ENCODE results near the gene ENOSF1. TPM values are rescaled to one million over a fixed set of nuclear protein-coding genes. Genes with fewer than 3 reads are reported as not detected.
A peak's percentile ranks its signal among the peaks of the same experiment; 100 is the strongest.
"Not testable (repeated sequence)": the region's sequence is repeated elsewhere in the genome, so short reads cannot be mapped to it uniquely, and the experiment has no call there.

The ENOSF1 gene
- total RNA-seq (2014; rRNA removed; shearing (Covaris generic)), result 5.6 and 9.7 TPM in 2 replicates

DNA sequence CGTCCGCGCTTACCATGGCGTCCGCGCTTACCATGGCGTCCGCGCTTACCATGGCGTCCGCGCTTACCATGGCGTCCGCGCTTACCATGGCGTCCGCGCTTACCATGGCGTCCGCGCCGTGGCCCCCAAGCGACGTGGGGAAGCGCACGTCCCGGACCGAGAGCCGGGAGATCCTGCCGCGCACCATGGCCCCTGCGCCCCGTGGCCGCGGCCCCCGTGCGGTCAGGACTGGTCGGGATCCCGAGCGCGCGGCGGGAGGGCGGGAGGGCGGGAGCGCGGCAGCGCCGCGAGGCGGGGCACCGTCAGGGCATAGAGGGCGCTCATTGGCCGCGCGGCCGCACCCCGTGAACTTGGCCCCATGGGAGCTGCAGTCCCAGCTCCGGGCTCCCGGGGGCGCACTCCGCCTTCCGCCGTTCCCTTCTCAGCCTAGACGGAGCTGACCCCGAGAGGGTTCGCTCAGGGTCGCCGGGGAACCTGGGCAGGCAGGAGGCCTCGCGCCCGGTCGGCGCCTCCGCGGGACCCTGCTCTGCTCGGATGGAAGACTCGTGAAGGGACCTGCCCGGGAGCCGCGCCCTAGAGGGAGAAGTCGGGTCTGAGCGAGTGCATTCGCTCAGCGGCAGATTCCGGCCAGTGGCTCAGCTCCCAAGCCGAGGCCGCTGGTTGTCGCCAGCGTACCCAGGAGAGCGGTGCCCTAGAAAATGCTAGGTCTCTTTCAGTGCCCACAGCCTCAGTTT lies at the start of gene ENOSF1:
ENOSF1 (minus strand) TSS at position 230 of the 734 bp plus-strand sequence; CDS start at position 187, 43 bp downstream.
- DNase-seq (ENCODE audit: low spot score), result peak; percentile 43

- DNase-seq (ENCODE audit: low spot score), result not testable (repeated sequence)
These were observed 47.4 kb upstream of the ENOSF1 start for GRCh38 chr18:759864-760263.

GRCh38 chr18:755506-755905 lies 43.1 kb upstream of the ENOSF1 start:
- no peak for DNase-seq (ENCODE audit: low spot score)

- no peak for DNase-seq (ENCODE audit: low spot score)
These were observed 42.2 kb upstream of the ENOSF1 start for GRCh38 chr18:754656-755055.

- DNase-seq (ENCODE audit: low spot score), result no peak
These were observed 38.0 kb upstream of the ENOSF1 start for GRCh38 chr18:750456-750855.

- DNase-seq (ENCODE audit: low spot score), result no peak
These were observed 32.6 kb upstream of the ENOSF1 start for GRCh38 chr18:744832-745597.

- peak; percentile 41 for DNase-seq (ENCODE audit: low spot score)
These were observed 29.6 kb upstream of the ENOSF1 start for GRCh38 chr18:741931-742512.

DNA sequence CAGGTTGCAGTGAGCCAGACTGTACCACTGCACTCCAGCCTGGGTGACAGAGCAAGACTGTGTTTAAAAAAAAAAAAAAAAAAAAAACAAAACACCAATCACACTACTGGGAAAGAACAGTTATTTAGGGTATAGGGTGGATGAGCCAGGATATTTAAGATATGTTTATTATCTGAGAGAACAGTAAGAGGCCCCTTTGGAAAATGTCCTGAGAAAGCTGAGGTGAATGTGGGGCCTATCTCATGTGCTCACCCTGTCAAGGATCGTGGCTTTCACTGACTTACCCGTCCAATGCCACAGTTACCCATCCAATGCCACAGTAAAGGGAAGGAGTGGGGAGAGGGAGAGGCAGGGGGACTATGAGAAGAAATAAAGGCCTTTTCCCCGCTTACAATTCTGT lies 19.9 kb upstream of the ENOSF1 start:
- DNase-seq (ENCODE audit: low spot score), result no peak

GRCh38 chr18:731185-731584 lies 18.8 kb upstream of the ENOSF1 start:
- no peak for DNase-seq (ENCODE audit: low spot score)

GRCh38 chr18:730692-731091 lies 18.3 kb upstream of the ENOSF1 start:
- no peak for DNase-seq (ENCODE audit: low spot score)

DNA sequence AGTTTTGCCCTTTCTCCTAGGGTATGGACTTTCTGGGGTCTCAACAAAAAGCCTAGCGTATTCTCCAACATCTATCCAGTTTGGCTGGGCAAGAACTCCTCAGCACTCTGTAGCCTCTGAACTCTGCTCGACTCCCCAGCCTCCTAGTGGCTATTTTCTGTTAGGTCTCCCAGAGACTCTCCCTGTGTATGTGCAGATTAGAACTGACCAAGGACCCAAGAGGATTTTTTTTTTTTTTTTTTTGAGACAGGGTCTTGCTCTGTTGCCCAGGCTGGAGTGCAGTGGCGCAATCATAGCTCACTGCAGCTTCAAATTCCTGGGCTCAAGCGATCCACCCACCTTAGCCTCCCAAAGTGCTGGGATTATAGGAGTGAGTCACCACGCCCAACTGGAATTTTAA lies 17.7 kb upstream of the ENOSF1 start:
- not testable (repeated sequence) for DNase-seq (ENCODE audit: low spot score)

DNA sequence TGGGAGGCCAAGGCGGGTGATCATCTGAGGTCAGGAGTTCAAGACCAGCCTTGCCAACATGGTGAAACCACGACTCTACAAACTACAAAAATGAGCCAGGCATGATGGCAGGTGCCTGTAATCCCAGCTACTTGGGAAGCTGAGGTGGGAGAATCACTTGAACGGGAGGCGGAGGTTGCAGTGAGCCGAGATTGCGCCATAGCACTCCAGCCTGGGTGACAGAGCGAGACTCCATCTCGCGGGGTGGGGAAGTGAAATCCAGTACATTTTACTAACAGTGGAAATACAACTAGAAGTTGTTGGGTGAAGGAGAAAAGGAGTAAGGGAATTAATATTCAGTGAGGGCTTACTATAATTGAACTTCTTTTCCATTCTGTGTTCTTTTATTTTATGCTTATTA lies 13.2 kb upstream of the ENOSF1 start:
- no peak for DNase-seq (ENCODE audit: low spot score)

DNA sequence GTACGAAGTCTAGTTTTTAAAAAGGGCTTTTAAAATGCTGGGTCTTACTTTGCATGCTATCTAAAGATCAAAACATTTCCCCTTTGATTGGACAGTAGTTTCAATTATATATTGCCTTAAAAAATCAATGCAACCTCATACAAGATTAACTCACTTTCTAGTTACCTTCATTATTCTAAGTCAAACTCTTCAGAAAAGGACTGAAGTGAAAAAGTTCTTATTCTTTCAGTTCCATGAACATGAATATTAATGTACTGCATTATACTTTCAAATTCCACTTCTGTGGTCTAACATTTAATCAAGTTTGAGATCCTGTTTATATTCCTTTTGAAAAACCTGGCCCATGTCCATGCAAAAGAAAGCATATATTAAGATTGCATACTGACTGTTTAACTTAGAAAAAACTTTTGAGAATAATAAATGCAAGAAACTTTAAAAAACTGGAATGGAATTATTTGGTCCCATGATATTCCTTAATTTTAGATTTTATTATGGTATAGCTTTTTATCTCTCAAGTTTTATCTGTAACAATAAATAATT lies 11.2 kb upstream of the ENOSF1 start:
- no peak for DNase-seq (ENCODE audit: low spot score)

- no peak for DNase-seq (ENCODE audit: low spot score)
These were observed 4.6 kb upstream of the ENOSF1 start for GRCh38 chr18:717003-717402.

DNA sequence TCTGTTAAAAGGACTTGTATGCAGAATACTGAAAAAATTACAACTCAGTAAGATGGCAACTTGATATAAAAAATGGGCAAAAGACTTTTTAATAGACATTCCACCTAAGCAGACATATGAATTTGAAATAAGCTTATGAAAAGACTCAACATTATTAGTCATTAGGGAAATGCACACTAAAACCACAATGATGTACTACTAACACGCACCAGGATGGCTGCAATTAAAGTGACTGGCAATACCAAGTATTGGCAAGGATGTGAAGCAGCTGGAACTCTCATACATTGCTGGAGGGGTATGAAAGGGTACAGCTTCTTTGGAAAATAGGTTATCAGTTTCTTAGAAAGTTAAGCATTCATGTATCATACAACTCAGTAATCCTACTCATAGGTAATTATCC lies 3.2 kb upstream of the ENOSF1 start:
- DNase-seq (ENCODE audit: low spot score), result peak; percentile 6

DNA sequence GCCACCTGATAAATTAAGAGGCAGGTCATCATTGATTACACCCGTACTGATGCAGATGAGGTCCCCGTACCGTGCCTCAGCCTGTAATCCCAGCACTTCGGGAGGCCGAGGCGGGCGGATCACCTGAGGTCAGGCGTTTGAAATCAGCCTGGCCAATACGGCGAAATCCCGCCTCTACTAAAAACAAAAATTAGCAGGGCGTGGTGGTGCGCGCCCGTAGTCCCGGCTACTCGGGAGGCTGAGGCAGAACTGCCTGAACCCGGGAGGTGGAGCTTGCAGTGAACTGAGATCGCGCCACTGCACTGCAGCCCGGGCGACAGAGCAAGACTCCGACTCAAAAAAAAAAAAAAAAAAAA lies 683 bp upstream of the ENOSF1 start:
- DNase-seq (ENCODE audit: low spot score), result no peak

GRCh38 chr18:711657-712400 lies 601 bp downstream of the ENOSF1 start:
- peak; percentile 28 for DNase-seq (ENCODE audit: low spot score)

DNA sequence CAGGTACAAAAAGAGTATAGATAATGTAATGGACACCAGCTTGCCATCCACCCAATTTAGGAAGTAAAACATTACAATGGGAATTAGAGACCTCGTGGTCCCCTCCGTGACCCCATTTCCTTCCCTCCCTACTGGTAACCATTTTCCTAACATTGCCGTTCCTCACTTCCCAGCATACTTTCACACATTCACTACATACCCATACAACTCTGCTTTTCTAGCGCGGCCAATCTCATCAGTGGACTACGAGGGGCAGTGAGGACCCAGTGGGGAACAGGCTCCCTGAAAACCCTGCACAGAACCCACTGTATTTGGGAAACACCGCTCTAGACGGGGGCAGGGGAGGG lies 1.1 kb downstream of the ENOSF1 start:
- no peak for DNase-seq (ENCODE audit: low spot score)

DNA sequence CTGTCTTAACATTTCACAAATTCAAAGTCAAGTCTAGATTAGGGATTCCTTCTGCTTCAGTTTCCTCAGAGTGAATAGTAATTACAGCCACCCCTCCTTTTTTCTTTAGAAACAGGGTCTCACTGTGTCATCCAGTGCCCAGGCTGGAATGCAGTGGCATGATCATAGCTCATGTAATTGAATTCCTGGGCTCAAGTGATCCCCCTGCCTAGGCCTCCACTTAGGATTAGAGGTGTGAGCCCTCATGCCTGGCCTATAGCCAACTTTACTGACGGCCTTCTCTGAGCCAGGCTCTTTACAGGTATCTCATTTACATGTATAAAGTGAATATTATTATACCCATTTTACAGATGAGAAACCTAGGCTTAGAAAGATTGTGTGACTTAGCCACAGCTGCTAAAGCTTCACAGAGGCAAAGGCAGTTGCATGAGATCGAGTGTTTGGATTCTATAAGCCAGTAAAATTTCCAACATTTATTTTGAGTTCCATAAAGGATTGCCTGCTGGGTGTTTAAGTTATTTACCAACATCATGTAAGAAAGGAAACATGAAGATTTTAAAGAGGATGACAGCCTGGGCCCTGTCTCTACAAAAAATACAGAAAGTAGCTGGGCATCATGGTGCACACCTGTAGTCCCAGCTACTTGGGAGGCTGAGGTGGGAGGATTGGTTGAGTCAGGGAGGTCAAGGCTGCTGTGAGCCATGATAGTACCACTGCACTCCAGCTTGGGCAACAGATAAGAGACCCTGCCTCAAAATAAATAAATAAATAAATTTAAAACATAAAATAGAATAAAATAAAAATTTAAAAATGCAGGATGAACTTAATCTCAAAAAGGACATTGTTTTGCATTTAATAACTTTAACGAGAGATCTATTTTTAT lies 1.8 kb downstream of the ENOSF1 start:
- DNase-seq (ENCODE audit: low spot score), result no peak

- no peak for DNase-seq (ENCODE audit: low spot score)
These were observed 2.7 kb downstream of the ENOSF1 start for GRCh38 chr18:709771-710170.

- no peak for DNase-seq (ENCODE audit: low spot score)
These were observed 4.3 kb downstream of the ENOSF1 start for GRCh38 chr18:708096-708495.
